Measurements from ENCODE around the gene PDE2A. TPM values are rescaled to one million over a fixed set of nuclear protein-coding genes. Genes with fewer than 3 reads are reported as not detected.

Gene PDE2A
- total RNA-seq, 1 donor from 2014 or later, result not detected

DNA sequence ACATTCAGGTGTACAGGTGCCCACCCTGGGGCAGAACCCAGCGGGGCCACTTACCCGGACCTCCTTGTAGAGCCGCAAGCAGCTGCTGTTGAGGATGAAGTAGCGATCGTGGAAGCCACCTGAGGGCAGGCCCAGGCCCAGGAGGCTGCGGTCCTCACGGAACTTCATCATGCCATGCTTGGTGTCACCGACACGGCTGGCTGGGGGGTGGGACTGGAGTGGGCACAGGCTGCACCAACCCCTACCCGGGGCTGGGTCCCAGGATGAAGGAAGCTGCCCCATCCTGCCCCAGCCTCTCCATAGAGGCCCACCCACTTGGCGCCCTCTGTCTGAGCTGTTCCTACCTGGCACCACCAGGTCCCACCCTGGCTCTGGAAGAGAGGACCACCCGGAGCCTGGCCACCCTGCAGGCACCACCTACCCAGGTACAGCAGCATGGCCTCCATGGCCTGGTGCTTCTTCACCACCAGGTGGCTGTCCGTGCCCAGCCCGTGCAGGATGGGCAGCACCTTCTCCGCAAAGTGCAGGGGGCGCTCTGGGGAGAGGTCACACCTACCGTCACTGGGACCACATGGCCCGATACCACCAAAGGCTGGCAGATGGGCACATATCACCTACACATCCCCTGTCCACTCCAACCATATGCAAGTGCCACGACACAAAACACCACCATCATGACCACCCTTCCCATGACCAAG, 19.2 kb upstream of the PDE2A start:
- TF ChIP-seq, protein P1, sequence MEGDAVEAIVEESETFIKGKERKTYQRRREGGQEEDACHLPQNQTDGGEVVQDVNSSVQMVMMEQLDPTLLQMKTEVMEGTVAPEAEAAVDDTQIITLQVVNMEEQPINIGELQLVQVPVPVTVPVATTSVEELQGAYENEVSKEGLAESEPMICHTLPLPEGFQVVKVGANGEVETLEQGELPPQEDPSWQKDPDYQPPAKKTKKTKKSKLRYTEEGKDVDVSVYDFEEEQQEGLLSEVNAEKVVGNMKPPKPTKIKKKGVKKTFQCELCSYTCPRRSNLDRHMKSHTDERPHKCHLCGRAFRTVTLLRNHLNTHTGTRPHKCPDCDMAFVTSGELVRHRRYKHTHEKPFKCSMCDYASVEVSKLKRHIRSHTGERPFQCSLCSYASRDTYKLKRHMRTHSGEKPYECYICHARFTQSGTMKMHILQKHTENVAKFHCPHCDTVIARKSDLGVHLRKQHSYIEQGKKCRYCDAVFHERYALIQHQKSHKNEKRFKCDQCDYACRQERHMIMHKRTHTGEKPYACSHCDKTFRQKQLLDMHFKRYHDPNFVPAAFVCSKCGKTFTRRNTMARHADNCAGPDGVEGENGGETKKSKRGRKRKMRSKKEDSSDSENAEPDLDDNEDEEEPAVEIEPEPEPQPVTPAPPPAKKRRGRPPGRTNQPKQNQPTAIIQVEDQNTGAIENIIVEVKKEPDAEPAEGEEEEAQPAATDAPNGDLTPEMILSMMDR (IDR thresholded peaks at IDR 0.05), result no peak
- H3K4me1 Mint-ChIP-seq (ENCODE audit: unreplicated experiment), result no peaks in the 10 kb centered on the region
- H3K27ac Mint-ChIP-seq (ENCODE audit: unreplicated experiment), result no peak overlapping the region
- DNase-seq (ENCODE audit: extremely low spot score, unreplicated experiment), result no peak
- H3K4me3 Mint-ChIP-seq (ENCODE audit: unreplicated experiment), result no peak overlapping the region
- H3K36me3 Mint-ChIP-seq (ENCODE audit: unreplicated experiment), result peaks cover 31% of the 10 kb centered on the region
- H3K27me3 Mint-ChIP-seq (ENCODE audit: unreplicated experiment), result no peaks in the 10 kb centered on the region
- H3K9me3 Mint-ChIP-seq (ENCODE audit: unreplicated experiment), result no peaks in the 10 kb centered on the region

DNA sequence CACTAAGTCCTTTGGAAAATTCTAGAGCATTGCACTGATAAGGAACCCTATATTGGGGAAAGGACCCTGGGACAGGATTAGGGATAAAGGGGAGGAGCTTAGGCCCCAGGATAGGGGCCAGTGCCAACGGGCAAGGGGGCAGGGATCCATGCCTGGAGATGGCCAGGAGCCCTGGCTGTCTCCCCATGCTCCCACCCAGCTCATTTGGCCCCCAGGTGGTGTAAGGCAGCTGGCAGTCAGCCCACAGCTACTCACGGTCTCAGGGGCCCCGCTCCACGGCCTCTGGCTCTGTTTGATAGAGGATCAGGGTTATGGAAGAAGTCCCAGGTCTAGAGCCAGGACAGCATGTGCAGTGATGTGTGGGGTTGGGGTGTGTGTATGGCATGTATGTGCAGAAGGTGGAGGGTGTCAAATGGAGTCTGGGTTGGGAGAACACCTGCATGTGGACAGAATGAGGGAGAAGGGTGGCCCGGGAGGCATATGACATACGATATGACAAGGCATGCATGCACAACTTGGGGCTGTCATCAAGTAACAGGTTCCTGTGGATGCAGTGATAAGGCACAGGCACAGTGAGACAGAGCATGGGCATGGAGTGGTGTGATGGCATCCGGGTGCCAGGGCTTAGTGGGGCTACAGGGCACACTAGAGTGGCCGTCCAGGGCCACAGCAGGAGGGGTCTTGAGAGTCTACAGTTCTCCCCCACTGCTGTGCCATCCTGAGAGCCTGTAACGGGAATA, 18.4 kb upstream of the PDE2A start:
- Mint-ChIP-seq H3K27me3 (ENCODE audit: unreplicated experiment) (no peaks in the 10 kb centered on the region), H3K4me1 (ENCODE audit: unreplicated experiment) (no peaks in the 10 kb centered on the region), H3K4me3 (ENCODE audit: unreplicated experiment) (no peak overlapping the region), H3K27ac (ENCODE audit: unreplicated experiment) (no peak overlapping the region), H3K9me3 (ENCODE audit: unreplicated experiment) (no peaks in the 10 kb centered on the region), H3K36me3 (ENCODE audit: unreplicated experiment) (peaks cover 32% of the 10 kb centered on the region)
- DNase-seq (ENCODE audit: extremely low spot score, unreplicated experiment), result no peak
- TF ChIP-seq, protein P1 (IDR thresholded peaks at IDR 0.05), result no peak

DNA sequence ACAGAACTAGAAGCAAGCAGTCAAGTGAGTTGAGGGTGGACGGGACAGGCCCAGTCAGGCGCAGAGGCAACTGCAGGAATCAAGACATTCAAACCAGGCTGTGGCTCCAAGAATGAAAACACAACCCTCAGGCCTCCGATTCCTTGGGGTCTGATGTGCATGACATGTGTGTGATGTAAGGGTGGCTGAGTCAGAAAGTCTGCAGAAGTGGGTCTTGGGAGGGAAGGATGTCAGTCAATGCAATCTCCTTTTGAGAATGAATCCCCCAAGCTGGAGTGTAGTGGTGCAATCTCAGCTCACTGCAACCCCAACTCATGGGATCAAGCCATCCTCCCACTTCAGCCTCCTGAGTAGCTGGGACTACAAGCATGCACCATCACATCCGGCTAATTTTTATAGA, 15.9 kb upstream of the PDE2A start:
- no peak overlapping the region for H3K27ac Mint-ChIP-seq (ENCODE audit: unreplicated experiment)
- H3K4me1 Mint-ChIP-seq (ENCODE audit: unreplicated experiment), result peaks cover under 1% of the 10 kb centered on the region

DNA sequence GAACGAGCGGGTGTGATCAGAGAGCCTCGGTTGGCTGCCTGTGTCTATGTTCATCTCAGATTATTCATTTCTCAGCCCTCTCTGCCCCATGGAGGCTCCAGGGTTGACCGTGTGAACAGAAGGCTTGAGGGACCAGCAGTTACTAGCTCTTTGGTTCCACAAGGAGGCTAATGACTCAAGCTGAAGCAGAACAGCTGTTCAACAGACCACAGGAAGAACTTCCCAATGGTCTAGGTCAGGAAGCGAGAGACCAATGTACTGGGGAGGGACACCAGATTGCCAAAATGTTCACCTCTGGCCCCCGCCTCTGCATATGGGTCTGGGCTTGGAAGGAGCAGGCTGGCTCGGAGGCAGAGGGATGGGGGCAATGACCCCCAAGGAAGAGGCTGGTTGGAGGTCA, 14.7 kb upstream of the PDE2A start:
- TF ChIP-seq, protein P1 (IDR thresholded peaks at IDR 0.05), result no peak
- no peak for DNase-seq (ENCODE audit: extremely low spot score, unreplicated experiment)
- H3K36me3 Mint-ChIP-seq (ENCODE audit: unreplicated experiment), result peaks cover 24% of the 10 kb centered on the region
- H3K27ac Mint-ChIP-seq (ENCODE audit: unreplicated experiment), result no peak overlapping the region
- peaks cover 11% of the 10 kb centered on the region for H3K4me1 Mint-ChIP-seq (ENCODE audit: unreplicated experiment)
- H3K4me3 Mint-ChIP-seq (ENCODE audit: unreplicated experiment), result no peak overlapping the region
- no peaks in the 10 kb centered on the region for H3K27me3 Mint-ChIP-seq (ENCODE audit: unreplicated experiment)
- H3K9me3 Mint-ChIP-seq (ENCODE audit: unreplicated experiment), result no peaks in the 10 kb centered on the region

More for the DNA sequence above, 15.9 kb upstream of the PDE2A start:
- no peak for DNase-seq (ENCODE audit: extremely low spot score, unreplicated experiment)
- Mint-ChIP-seq H3K4me3 (ENCODE audit: unreplicated experiment) (no peak overlapping the region), H3K36me3 (ENCODE audit: unreplicated experiment) (peaks cover 33% of the 10 kb centered on the region), H3K9me3 (ENCODE audit: unreplicated experiment) (no peaks in the 10 kb centered on the region), H3K27me3 (ENCODE audit: unreplicated experiment) (no peaks in the 10 kb centered on the region)
- TF ChIP-seq, protein P1 (IDR thresholded peaks at IDR 0.05), result no peak

DNA sequence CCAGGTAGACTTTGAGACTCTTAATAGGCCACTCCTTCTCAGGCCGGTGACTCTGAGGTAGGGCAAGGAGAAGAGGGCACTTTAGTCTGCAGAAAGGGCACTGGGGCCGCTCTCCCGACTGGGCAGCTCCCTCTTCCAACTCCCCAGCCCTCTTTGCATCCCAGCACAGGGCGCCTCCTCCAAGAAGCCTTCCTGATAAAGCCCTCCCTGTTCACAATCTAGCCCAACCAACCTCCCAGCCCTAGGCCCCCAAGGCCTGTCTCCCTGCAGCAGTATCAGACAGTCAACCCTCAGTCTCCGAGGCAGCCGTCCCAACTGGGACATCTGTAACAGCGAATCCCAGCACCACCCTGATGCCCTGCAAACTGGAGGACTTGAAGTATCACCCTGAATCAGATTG, 14.3 kb upstream of the PDE2A start:
- DNase-seq (ENCODE audit: extremely low spot score, unreplicated experiment), result no peak
- peaks cover 15% of the 10 kb centered on the region for H3K4me1 Mint-ChIP-seq (ENCODE audit: unreplicated experiment)
- H3K27ac Mint-ChIP-seq (ENCODE audit: unreplicated experiment), result no peak overlapping the region
- H3K27me3 Mint-ChIP-seq (ENCODE audit: unreplicated experiment), result no peaks in the 10 kb centered on the region
- H3K4me3 Mint-ChIP-seq (ENCODE audit: unreplicated experiment), result no peak overlapping the region
- H3K9me3 Mint-ChIP-seq (ENCODE audit: unreplicated experiment), result no peaks in the 10 kb centered on the region
- TF ChIP-seq, protein P1 (IDR thresholded peaks at IDR 0.05), result no peak
- H3K36me3 Mint-ChIP-seq (ENCODE audit: unreplicated experiment), result peaks cover 21% of the 10 kb centered on the region
